ENCODE data around the gene WFDC1.
"Not testable (repeated sequence)": the region's sequence is repeated elsewhere in the genome, so short reads cannot be mapped to it uniquely, and the experiment has no call there.

The WFDC1 gene

GRCh38 chr16:84327926-84328505 lies 33.3 kb downstream of the WFDC1 start:
- DNase-seq (ENCODE audit: low spot score) = no peak

DNA sequence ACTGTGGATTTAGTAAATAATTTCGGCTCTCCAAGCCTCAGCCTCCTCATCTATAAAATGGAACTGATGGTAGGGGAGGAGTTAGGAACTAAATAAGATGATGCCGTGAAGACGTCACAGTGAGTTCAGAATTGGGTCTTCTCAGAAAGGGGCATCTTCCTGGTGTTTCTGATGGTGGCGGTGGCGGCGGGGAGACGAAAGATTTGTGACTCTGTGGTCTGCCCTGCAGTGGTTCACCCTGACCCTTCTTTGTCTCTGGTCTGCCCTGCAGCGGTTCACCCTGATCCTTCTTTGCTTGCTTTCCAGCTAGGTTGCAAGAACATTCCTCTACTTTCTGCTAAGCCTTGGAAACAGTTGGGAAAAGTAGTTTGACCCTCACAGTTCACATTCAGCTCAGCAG lies 34.3 kb downstream of the WFDC1 start:
- no peak for DNase-seq (ENCODE audit: low spot score)

- DNase-seq (ENCODE audit: low spot score) = no peak
Observed at GRCh38 chr16:84329843-84330684, 35.4 kb downstream of the WFDC1 start.

DNA sequence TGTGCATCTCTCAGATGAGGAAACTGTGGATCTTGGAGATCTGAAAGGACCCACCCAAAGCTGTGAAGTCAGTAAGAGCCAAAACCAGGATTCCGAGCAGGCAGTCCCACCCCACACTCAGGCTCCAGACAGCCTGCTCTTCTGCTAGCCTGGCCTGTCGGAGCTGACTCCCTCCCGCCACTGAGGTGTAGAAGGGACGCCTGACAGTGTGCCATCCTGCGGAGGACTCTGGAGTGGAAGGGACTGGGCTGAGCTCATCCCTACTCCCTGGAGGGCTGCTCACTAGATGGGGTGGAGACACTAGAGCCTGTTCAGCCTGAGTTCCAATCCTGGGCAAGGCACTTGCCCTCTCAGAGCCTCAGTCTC lies 36.0 kb downstream of the WFDC1 start:
- no peak for DNase-seq (ENCODE audit: low spot score)

- peak; percentile 49 for DNase-seq (ENCODE audit: low spot score)
Observed at GRCh38 chr16:84331998-84332780, 37.5 kb downstream of the WFDC1 start.

DNA sequence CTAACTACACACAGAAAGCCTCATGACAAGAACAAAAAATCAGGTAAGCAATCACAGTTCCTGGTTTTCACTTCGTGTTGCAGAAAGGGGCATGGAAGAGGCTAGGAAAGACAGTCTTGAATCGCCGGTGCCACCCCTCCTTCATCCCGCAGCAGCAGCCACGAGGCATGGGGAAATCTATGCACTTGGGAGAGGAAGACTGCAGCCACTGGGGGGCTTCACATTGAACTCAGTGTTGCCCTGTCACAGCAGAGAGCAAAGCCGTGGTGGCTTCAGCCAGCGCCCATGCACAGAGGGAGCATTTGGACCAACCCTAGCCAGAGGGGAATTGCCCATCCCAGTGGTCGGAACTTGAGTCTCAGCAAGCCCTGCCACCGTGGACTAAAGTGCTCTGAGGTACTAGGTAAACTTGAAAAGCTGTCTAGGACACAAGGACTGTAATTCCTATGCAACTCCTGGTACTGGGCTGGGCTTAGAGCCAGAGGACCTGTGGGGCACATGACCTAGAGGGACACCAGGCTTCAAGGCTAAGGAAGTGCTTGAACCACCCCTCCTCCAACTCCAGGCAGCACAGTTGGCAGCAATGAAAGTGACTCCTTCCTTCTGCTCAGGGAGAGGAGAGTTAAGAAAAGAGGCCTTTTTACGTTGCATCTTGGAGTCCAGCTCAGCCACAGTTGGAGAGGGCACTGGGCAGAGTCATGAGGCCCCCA lies 38.5 kb downstream of the WFDC1 start:
- DNase-seq (ENCODE audit: low spot score) = no peak

GRCh38 chr16:84334058-84334457 lies 39.4 kb downstream of the WFDC1 start:
- no peak for DNase-seq (ENCODE audit: low spot score)

DNA sequence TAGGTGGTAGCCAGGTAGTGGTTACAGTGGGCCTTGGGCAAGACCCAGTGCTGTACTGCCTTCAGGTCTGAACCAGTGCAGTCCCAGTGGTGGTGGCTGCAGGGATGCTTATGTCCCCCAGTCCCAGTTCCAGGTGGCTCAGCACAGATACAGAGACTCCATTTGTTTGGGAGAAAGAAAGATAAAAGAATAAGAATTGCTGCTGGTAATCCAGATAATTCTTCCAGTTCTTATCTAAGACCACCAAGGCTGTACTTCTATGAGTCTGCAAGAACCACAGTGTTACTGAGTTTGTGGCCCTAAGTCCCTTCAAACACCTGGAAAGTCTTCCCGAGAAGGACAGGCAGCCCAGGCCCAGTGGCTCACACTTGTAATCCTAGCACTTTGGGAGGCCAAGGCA lies 39.8 kb downstream of the WFDC1 start:
- DNase-seq (ENCODE audit: low spot score) = no peak

- DNase-seq (ENCODE audit: low spot score) = not testable (repeated sequence)
Observed at GRCh38 chr16:84337236-84337635, 42.6 kb downstream of the WFDC1 start.

DNA sequence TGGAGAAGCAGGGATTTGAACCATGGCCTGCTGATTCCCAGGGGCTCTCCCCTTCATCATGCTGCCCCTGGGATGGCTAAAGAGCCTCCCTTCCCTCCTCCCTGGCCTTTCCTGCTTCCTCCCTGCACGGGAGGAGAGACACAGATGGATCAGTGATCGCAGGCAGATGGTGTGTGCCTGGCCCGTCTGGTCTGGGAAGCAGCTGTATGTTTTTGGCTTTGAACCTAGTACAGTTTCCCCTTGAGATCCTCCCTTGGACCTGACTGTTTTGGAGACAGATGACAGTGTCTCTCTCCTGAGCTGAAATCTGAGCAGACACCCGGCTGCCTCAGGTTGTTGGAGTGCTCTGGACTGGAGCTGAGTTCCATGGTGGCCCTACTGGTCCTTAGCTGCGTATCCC lies 44.6 kb downstream of the WFDC1 start:
- no peak for DNase-seq (ENCODE audit: low spot score)

DNA sequence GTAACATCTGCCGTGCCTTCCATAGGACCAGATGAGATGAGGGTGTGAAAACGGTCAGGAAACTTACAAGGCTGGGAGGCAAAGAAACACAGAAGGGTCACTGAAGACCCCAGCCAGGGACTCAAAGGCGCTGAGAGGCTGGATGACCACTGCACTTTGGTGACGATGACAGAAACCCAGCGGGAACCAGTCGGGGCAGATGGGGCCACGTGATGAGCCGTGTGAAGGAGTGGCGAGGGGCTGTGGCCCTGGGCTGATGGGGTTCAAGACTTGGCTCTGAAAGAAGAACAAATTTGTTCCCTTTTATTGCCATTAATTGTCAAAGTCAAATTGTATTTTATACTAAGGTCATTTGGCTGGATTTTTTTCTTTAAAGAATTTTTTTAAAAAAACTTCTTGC lies 45.1 kb downstream of the WFDC1 start:
- DNase-seq (ENCODE audit: low spot score) = no peak

DNA sequence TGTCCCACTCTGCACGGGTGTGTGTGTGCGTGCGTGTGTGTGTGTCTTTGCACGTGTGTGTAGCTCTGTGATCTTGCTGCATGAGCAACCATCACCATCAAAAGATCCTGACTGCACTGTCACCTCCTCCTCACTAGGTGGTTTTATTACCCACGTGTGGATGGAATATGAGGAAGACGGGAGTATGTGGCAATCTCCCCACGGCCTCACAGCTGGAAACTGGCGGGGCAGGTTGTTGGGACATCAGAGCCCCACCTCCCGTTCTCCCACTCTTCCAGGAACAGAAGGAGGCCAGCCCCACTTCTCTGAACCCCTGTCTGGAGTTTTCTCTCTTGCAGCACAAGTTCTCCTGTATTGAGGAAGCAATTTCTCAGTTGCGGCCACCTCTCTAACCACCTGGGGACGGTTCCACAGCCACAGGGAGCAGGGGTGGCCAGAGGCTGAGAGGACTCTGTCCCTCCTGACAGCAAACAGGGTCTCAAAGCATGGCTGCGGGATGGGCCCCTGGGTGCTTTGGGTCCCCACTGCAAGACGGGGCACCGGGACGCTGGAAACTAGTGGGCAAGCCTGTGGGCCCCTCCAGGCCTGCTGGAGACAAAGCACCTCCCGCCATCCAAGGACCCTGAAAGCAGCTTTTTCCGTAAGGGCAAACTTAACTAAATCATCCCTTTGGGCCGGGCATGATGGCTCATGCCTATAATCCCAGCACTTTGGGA lies 45.8 kb downstream of the WFDC1 start:
- DNase-seq (ENCODE audit: low spot score) = no peak

DNA sequence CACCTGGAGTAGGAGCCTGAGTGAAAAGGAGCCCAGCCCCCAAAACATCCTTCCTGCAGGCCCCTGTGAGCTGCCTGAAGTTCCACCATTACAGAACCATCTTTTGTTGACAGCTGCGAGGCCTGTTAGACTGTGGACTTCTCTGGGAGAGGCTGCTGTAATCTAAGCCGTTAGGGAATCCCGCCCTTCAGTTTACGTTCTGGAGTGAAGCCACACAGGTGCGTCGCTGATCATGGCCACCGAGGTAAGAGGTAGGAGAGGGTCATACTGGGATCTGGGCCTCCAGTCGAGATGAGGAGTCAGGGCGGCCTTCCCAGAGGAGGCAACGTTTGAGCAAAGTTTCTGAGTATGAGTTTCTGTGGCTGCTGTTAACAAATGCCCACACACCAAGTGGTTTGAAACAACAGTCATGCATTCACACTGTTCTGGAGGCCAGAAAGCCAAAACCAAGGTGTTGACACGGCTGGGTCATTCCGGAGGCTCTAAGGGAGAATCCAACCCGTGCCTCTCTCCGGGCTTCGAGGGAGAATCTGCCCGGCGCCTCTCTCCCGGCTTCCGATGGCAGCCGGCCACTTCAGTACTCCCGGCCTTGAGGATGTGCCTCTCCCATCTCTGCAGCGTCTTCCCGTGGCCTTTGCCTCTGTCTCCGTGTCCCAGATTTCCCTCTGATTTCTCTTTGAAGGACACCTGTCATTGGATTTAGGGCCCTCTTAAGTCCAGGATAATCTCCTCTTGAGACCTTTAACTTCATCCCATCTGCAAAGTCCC lies 47.0 kb downstream of the WFDC1 start:
- no peak for DNase-seq (ENCODE audit: low spot score)

DNA sequence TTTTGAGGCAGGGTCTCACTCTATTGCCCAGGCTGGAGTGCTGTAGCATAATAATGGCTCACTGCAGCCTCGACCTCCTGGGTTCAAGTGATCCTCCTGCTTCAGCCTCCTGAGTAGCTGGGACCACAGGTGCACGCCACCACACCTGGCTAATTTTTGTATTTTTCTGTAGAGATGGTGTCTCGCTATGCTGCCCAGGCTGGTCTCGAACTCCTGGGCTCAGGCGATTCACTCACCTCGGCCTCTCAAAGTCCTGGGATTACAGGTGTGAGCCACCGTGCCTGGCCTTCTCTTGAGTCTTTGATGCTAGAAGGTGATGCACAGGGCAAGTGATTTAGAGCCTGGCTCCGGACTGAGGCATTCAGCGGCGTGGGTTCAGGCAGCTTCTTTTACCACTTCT lies 49.1 kb downstream of the WFDC1 start:
- DNase-seq (ENCODE audit: low spot score) = not testable (repeated sequence)

DNA sequence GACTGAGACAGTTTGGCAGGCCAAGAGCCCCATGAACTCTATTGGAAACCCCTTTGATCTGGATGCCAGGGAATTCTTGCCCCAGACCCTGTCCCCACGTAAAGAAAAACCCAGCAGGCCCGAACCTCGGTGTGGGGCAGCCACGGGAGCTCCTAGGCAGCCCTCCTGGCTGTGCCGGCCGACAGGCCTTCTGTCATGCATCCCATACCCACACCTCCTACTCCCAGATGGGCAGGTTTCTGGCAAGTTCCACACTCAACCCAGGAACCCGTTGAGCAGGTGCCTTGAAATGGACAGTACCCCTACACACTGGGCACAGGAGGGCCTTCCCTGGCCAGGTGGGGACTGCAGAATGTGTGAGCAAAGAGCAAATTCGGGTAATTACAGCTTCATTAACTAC lies 50.1 kb downstream of the WFDC1 start:
- DNase-seq (ENCODE audit: low spot score) = no peak

DNA sequence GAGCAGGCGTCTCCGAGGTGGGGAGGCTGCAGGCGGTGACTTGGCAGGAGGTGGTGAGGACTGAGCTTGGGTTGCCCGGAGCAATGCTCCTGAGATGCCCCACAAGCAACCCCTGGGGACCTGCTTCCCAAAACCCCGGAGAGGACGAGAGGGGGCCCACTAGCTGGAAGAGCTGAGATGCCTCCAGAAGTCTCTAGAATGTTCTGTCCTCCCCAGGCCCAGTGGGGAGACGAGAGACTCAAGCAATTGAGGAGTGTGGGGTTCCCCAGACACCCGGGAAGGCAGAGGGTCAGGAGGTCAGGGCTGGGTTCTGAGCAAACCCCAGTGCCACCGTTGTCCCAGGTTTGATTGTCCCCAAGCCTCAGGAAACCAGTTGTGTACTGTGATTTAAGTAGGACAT lies 52.5 kb downstream of the WFDC1 start:
- DNase-seq (ENCODE audit: low spot score) = no peak

- no peak for DNase-seq (ENCODE audit: low spot score)
Observed at GRCh38 chr16:84348386-84348888, 53.8 kb downstream of the WFDC1 start.

DNA sequence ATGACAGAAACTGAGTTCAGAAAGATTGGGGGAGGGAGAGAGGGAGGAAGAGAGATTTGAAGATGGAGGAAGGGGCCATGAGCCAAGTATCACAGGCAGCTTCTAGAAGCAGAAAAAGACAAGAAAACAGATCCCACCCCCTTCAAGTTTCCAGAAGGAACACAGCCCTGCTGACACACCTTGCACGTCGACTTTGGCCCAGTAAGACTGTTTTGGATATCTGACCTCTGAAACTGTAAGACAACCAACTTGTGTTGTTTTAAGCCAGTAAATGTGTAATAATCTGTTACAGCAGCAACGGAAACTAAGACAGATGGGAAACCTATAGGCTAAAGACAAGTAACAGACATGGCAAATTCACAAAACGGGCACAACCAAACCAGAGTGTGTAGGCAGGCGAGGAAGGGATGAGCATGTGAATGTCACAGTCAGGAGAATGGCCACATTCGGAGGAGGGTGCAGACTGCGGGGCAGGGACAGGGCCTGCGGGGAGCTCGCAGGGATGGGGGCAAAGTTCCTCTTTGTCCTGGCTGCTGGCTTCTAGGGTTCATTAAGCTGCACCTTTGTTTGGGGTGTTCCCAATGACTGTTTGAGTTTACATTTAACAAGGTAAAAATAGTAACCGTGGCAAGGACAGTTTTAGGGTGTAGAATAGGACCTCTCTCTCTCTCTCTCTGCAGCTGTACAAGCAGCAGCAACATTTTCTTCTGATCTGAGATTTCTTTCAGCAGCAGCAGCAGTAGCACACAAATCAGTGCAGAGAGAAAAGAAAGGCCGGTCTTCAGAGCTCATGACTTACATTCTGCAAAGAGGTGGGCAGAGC lies 55.4 kb downstream of the WFDC1 start:
- no peak for DNase-seq (ENCODE audit: low spot score)

DNA sequence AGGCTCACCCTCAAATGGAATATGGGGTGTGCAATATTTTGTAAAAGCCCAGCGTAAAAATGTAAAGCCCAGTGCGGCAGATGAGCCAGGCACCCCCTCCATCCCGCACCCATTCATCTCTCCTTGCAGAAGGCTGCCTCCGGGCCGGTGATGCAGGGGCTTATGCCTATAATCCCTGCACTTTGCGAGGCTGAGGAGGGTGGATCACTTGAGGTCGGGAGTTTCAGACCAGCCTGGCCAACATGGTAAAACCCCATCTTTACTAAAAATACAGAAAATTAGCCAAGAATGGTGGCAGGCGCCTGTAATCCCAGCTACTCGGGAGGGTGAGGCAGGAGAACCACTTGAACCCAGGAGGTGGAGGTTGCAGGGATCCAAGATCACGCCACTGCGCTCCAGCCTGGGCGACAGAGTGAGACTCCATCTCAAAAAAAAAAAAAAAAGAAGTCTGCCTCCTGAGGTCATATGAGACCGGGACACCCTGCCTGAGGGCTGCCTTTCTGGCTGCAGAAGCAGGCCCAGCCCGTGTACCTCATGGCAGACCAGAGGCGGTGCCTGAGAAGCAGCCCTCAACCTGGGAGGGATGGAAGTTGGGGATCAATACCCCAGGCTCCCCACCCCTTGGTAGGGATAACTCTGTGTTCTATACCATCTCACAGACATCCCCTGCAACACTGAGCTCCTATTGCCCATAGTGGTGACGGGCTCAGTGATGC lies 56.2 kb downstream of the WFDC1 start:
- DNase-seq (ENCODE audit: low spot score) = no peak
